Hindlimb muscle (tissue), 1 donor: ENCODE measurements around the gene KHSRP. TPM values are rescaled to one million over a fixed set of nuclear protein-coding genes. Genes with fewer than 3 reads are reported as not detected.
A peak's percentile ranks its signal among the peaks of the same experiment; 100 is the strongest.
"Not testable (repeated sequence)": the region's sequence is repeated elsewhere in the genome, so short reads cannot be mapped to it uniquely, and the experiment has no call there.

Experiments
- DNase-seq: peaks from one replicate; pipeline ENCODE4 v3.0.0-alpha.2; 2013
- polyA plus RNA-seq: library from polyadenylated mRNA; unstranded; fragments of 120-200 nt; gene quantifications from one replicate; pipeline ENCODE4 v1.2.1, GENCODE V29; 2013; ENCODE audit not compliant: insufficient read length

The KHSRP gene
- polyA plus RNA-seq, 1 donor, result 213 TPM

GRCh38 chr19:6450166-6450565, 25.6 kb upstream of the KHSRP start:
- no peak for DNase-seq

- no peak for DNase-seq
These were observed 23.4 kb upstream of the KHSRP start for GRCh38 chr19:6448045-6448444.

DNA sequence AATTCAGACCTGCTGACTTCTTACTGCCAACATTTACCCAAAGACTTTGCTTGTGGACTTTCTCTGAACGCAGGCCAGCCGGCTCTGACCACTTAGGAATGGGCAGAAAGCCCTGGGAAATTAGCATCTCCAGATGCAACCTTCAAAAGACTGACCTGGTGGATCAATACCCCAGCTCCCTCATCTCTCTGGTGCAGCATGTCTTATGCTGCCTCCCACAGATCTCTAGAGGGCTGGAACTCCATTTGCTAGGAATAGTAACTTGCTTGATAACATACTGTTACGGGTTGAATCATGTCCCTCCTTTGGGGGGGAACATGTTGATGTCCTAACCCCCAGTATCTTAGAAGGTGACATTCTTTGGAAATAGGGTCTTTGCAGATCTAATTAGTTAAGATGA, 21.8 kb upstream of the KHSRP start:
- DNase-seq, result no peak

DNA sequence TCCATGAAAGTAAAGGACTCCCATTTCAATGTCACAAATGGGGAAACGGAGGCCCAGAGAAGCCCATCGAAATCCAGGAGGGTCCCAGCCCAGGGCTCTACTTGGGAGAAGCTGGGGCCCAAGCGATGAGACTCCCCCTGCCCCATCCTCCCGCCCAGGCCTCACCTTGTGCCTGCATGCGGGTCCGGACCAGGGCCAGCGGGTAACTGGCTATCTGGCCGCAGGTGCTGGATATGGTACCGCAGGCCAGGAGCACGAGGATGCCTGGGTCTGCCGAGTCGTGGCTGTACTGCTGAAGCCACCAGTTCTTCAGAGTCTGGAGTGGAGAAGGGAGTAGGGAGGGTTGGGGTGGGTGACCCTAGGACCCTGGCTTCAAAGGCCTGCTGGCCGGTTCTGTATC, 19.4 kb upstream of the KHSRP start:
- DNase-seq, result no peak

DNA sequence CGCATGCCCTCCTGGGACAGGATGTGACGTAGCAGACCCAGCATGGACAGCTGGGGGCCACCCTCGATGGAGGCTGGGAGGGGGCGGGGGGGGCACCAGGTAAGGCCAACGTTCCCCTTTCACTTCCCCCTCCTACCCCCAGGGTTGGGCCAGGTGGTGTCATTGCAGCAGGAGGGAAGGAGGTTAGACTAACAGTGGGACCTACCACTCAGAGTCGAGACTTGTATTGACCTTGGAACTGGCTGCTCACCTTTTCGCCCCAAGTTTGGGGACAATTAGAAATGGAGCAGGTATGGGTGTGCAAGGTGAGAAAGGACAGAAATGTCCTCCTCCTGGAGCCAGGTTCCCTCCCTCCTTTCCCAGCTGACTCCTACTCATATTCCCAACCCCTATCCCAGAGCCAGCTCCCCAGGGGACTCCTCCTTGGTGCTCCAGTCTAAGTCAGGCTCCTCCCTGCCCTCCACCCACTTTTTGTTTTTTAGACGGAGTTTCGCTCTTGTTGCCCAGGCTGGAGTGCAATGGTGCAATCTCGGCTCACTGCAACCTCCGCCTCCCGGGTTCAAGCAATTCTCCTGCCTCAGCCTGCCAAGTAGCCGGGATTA, 17.6 kb upstream of the KHSRP start:
- no peak for DNase-seq

GRCh38 chr19:6440905-6441304, 16.3 kb upstream of the KHSRP start:
- no peak for DNase-seq

DNA sequence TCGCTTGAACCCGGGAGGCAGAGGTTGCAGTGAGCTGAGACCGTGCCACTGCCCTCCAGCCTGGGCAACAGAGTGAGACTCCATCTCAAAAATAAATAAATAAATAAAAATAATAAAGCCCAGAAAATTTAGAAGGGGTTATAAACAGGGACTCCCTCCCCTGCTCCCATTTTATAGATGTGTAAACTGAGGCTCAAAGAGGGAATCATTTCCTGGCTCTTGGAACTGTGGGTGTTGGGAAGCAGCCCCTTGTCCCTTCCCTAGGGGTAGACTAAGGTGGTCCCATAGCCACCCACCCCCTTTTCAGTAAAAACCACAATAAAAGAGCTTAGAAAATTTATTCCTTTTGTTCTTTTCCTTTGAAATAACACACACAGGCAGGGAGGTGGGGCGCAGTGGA, 15.1 kb upstream of the KHSRP start:
- DNase-seq, result no peak

DNA sequence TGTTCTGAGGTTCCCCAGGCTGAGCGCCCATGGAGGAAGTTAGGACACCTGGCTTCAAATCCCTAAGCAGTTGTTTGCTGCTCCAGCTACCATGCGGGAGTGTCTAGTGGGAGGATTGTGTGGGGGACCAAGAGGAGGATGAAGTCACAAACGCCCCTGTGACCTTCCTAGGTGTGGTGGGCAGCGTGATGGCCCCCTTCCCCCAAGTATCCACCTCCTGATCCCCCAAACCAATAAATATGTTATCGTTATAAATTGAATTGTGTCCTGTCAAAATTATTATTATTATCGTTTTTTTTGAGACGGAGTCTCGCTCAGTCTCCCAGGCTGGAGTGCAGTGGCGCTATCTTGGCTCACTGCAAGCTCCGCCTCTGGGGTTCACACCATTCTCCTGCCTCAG, 9.1 kb upstream of the KHSRP start, which contains the start of gene SLC25A41:
SLC25A41 (minus strand) TSS at position 101 of the 400 bp plus-strand sequence; CDS start at position 31, 70 bp downstream.
- DNase-seq, result no peak

DNA sequence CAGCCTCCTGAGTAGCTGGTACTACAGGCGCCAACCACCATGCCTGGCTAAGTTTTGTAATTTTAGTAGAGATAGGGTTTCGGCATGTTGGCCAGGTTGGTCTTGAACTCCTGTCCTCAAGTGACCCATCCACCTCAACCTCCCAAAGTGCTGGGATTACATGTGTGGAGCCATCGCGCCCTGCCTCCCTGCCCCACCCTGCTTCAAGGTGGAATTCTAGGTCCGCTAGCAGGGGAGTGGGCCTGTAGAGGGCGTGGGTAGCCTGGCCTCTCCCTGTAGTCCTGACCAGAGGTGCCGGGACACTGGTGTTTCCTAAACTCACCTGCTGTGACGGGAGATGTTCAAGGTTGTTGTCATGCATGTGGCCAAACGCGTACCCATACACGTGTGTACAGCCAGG, 8.6 kb upstream of the KHSRP start:
- no peak for DNase-seq

- no peak for DNase-seq
These were observed 7.3 kb upstream of the KHSRP start for GRCh38 chr19:6431891-6432290.

GRCh38 chr19:6429419-6430221, 5.0 kb upstream of the KHSRP start:
- DNase-seq, result no peak

DNA sequence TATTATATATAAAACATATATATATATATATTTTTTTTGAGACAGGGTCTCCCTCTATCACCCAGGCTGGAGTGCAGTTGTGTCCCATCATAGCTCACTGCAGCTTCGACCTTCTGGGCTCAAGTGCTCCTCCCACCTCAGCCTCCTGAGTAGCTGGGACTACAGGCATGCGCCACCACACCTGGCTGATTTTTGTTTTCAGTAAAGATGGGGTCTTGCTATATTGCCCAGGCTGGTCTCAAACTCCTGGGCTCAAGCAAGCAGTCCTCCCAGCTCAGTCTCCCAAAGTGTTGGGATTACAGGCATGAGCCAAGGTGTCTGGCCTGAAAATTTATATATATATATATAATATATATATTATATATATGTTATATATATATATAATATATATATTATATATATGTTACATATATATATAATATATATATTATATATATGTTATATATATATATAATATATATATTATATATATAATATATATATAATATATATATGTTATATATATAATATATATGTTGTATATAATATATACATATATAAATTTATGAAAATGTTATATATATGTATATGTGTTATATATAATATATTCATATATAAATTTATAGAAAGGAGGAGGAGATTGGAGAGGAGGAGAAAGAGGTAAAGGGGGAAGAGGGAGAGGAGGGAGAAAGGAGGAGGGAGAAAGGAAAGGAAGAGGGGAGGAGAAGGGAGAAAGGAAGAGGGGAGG, 4.2 kb upstream of the KHSRP start:
- DNase-seq, result not testable (repeated sequence)

GRCh38 chr19:6427131-6427530, 2.5 kb upstream of the KHSRP start:
- no peak for DNase-seq

- no peak for DNase-seq
These were observed 1.4 kb upstream of the KHSRP start for GRCh38 chr19:6425732-6426620.

- DNase-seq, result peak; percentile 100
These were observed 524 bp upstream of the KHSRP start for GRCh38 chr19:6424939-6425731.

GRCh38 chr19:6423499-6424194, 964 bp downstream of the KHSRP start:
- no peak for DNase-seq

DNA sequence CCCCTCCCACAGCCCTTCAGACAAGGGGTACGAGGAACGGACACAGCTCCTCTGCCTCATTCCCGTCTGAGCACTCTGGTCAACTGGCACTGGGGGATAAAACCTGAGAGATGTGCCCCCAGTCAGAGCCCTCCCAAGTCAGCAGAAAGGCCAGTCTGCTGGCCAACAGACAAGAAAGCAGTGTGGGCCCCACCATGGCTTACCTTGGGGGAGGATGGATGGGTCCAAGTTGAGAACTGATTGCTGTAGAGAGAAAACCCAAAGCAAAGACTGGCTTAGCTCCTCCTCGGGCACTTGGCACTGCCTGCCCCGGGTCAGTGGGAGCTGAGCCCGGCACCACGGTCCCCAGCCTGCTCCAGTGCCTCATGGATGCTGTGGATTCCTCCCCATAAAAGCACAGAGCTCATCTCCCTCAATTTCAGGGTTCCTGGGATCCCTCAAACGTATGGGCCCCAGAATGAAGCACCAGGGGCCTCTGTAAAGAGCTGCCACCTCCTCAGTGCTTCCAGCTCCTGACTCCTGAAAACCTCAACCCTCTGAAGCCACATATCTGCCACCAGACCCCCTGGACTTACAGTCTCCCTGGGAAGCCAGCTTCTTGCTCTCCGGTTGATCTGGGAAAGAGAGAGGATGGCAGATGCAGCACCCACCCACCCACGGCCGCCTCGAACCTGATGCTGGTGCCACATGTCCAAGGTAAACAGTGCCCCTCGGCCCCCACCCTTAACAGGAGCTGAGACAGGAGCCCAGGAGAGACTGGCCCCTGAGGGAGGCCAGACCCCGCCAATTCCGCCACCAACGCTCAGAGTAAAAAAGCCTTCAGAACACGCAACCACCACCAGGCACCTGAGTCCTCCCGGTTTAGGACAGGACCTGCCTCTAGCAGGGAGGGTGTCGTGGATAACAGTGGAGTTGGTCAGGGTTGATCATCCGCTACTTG, 3.3 kb downstream of the KHSRP start:
- DNase-seq, result no peak

DNA sequence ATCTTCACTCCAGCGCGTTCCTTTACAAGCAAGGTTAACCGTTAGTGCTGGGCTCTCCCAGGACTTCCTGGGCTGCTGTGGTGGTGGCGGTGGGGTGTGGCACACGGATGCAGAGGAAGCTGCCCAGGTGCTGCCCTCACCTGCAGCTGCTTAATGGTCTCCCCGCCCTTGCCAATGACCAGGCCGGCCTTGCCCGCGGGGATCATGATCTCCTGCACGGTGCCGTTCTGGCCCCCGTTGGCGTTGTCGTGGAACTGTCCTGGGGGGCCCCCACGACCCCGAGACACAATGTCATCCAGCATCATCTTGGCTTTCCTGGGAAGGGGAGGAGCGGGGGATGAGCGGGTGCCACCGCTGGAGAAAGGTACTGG, 6.1 kb downstream of the KHSRP start:
- DNase-seq, result no peak

DNA sequence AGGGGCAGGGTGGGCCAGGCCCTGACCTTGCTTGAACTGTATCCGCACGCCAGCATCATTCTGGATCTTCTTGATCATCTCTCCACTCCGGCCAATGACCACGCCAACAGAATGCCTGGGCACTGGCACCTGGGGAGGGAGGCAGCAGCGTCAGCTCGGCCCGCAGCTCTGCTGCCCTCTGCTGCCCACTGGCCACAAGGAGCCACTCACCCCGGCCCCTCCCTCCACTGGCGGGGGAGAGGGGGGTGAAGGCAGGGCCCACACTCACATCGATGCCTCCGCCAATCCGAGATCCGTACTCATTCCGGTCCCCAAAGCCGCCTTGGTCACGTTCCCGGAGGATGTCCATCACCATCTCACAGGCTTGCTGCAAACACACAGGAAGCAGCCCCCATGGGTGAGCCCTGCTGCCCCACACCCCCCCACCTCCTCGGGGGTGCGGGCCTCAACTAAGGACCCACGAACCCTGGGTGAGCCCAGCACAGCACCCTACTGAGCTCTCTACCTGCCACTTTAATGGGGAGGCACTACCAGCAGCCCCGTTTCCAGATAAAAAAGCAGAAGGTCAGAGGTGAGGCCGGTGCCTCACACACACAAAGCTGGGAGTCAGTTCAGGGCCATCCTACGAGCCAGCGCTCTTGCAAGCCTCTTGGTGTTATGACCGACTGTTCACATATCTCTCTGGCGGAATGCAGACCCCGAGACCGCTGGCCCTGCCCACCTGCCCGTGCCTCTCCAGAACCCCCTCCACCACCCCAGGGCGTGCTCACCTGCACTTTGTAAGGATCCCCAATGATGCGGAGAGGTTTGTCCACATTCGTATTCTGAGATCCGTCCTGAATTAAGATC, 6.7 kb downstream of the KHSRP start:
- no peak for DNase-seq
